Medulla oblongata (tissue), 1 donor: Measurements from ENCODE around the gene CHN2.

Experiments used
- DNase-seq: peaks from one replicate; pipeline ENCODE4 v3.0.0-alpha.2; 2015; ENCODE audit errors: extremely low spot score

The CHN2 gene

DNA sequence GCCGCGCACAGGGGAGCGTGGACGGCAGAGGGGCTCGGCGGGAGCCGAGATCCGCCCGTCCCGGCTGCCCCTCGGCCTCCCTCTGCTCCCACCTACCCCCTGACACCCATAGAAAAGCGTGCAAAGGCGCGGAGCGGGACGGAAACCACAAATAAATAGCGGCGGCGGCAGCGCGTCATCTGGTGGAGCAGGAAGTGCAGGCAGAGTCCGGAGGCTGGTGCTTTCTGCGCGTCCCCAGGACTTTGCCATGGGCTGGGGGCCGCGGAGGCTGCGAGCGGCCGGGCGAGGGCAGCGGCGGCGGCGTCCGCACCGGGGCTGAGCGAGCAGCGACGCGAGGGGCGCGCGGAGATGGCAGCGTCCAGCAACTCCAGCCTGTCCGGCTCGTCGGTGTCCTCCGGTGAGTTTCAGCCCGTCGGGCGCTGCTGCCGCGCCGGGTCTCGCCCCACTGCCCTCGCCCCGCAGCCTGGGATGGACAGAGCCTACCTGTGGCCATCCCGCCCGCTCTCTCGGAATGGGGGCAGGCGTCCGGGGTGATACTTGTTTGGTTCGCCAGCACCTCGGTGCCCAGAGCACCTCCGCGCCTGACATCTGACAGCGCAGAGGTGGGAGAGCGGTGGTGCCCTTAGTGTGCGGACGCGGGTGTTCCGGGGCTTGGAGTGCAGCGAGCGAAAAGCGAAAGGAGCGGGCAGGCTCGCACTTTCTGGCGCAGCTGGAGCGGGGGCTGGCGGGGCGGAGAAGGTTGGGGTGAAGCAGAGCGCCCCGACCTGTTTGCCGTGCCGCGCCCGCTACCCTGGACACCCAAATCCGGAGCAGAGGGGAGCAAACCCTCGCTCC, at the start of gene CHN2:
Gene CHN2, plus strand, starts transcription at position 182 of the 834 bp plus-strand sequence.
- peak; percentile 72 for DNase-seq

DNA sequence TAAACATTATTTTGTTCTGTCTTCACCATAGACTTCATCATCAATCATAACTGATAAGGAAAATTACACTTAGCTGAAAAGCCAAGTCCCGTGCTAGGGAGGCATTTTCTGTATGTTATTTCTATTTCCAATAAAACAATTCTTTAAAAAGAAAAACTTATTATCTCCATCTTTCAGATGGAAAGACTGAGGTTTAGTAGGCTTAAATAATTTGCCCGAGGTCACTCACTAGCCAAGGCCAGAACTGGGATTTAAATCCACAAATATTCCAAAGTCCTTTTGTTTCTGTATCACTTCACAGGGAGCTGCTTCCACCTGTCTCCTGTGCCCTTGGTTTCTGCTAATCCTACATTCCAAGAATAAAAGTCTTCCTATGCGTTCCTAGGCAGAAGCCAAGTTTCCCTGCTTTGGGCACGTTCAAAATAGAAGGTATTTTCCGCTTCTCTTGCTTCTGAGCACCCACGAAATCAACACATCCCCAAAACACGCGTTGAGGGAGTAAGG, 49.0 kb upstream of the CHN2 start:
- DNase-seq, result no peak

DNA sequence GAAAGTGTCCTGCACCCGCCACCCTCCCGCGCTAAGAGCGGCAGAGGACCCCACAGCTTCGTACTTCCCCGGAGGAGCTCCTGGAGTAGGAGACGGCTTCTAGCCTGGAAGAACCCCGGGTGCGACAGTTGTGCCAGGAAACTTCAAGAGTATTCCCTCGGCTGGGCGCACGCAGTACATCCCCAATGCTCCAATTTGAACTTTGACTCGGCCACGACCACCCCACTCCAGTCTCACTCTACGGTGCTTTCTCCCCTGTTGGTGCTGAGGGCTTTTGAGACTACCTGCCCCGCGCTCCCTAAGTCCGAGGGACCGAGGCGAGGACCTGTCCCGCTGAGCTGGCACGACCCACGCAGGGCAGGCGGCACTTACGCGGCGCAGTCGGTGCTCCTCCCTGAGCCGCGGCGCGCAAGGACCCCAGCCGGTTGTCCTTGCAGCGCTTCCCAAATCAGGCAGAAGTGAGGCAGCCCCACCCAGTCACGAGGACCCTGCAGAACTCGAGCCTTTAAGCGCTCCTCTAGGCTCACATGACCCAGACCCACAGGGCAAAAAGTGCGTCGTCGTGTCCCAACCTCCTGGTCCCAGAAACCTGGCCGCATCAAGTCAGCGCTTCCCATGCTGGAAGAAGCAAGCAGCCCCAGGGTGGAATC, 48.4 kb upstream of the CHN2 start, which contains the start of gene CPVL:
Gene CPVL, minus strand, starts transcription at position 481 of the 650 bp plus-strand sequence. CDS start 25,476 bp downstream, outside the sequence.
- peak; percentile 68 for DNase-seq

DNA sequence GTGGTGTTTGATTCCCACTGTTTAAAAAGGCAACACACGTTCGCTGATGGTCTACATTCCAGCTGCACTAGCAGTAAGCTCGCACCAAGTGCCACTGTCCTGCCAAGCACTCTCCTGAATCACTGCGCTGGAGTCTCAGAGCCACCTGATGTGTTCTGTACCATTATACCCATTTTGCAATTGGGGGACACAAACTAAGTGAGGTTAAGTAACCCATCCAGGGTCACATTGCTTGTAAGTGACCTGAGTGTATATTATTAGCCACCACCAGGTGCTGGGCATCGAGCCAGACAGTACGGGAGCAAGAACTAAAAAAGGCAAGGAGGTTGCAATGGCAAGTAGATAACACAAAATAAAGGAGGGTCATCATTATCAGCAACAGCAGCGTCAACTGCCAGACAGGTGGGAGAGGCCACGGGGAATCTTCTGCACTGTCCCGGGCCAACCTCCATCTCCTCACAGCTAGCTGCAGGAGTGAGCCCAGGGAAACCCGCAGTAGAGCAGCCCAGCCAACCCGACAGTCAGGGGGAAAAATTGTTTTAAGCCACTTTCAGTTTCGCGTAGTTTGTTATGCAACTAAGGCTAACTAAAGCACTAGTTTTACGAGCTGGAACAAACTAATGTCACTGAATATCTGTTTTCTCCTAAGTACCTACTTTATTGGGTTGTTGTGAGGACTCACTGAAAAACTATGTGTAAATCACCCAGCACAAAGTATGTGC, 47.5 kb upstream of the CHN2 start:
- DNase-seq, result peak; percentile 31

DNA sequence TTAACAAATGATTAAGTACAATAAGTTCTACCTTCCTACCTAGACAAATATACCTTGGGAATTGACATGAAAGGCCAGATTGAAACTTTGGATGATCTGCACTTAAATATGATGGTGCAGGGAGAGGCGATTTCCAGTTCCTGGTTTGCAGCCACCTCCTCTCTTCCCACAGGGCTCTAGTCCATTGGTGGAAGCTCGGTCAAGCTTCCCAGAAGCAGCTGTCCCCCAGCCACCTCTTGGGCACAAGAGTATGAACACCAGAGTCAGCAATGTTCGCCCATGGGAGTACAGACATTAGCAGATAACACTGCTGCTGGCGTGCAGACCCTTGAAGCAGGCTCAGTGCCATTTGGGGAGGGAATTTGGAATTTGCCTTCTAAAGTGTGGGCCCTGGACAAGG, 46.8 kb upstream of the CHN2 start:
- DNase-seq, result no peak

DNA sequence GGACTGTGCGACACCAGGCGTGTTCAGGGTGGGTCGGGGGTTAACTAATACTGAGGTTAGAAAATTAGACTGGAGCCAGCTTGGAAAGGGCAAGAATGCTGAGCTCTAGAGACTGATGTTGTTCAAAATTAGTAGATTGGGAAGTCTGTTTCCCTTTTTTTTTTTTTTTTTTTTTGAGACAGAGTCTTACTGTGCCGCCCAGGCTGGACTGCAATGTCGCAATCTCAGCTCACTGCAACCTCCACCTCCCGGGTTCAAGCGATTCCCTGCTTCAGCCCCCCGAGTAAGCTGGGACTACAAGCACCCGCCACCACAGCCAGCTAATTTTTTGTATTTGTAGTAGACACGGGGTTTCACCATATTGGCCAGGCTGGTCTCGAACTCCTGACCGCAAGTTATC, 45.5 kb upstream of the CHN2 start:
- DNase-seq, result no peak

DNA sequence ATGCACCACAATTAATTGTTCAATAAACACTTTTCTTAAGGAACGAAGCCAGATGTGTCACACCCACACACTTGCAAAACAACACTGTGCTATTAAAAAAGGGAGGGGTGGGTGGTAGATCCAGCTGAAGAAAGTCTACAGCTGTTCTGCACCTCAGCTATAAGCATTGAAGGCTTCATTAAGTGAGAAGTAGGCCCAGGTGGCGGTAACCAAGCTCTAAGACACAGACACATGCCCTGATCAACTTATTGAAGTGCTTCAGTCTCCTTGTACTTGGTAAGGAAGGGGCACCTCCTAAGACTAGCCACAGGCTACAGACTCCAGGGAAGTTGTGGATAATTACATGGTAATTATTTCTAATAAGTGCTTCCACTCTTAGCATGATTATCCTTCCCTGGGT, 43.7 kb upstream of the CHN2 start:
- DNase-seq, result no peak

DNA sequence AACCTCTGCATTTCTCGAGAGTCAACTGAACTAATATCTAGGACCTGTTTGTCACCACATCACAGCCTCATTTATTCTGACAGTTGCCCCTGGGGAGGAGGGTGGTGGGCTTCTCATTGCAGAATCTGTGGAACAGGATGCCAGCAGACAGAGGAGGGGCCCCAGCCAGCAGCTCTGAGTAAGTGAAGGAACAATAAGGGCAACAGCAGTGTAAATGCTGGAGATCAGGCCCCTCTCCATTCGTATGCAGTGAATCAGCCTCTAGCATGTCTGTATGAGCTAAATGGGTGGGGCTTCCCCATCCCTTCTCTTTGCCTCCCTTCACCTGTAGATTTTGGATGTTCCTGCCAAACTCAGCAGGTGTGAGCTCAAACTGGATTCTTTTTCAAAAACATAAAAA, 40.5 kb upstream of the CHN2 start:
- no peak for DNase-seq

DNA sequence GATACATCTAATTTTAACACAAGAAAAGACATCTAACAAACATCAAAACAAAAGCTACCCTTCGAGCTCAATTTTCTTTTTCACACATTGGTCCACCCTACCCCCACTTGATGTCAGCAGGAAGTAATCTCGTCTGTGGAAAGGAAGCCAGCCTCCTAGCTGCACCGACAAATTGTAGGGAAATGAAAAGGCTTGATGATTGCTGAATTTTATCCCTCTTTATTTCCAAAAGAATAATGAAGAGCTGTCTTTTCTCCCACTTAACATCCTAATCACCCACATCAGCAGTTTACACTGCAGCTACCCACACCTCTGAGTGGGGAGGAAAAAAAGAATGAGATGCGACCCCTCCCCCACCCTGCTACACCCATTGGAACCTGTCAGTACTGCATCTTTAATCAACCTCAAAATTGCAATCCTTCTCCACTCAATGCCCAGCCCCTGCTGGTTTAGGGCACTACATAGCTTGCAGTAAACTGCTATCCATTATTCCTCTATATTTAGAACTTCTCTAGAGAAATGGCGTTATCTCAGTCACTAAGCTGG, 37.6 kb upstream of the CHN2 start:
- DNase-seq, result no peak

DNA sequence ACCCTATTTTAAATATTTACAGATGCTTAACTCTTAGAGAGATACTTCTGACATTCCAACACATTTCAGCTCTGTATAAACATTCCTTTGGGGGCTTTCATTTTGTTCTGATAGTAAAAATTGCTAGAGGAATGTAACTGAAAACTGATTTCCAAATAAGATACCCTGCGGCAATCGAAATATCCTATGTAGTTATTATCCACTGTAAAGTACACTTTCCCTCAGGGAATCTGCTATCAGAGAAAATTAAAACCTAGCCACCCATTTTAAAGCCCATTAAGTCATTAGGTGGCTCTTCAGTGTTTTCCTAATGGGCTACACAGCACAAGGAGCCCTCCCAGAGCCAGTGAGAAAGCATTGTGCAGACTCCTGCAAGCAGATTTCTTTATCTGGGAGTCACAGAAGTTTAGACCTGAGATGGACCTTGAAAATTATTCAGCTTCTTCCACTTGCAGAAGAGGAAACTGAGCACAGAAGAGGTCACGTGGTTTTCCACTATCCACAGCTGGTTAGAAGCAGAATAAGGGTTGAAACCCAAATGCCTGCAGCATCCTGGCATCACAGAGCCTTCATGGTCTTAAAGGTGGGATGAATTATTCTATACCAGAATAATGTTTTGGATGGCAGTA, 35.7 kb upstream of the CHN2 start:
- DNase-seq, result no peak

DNA sequence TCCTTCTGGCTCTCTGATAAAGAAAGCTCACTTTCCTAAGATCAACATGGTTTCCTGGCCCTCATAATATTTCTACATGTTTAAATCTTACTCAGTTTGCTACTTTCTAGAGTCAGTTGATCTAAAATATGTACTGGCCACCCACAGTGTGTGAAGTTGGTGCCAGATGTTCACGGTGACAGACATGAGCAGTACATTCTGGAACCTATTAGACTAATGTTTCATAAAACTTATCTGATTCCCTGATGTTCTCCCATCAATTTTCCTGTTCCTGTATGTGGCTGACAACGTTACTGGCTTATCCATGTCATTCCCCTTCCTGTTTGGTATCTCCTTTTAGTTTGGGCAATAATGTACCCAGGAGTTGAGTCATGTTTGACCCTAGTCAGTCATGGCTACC, 34.5 kb upstream of the CHN2 start:
- no peak for DNase-seq

DNA sequence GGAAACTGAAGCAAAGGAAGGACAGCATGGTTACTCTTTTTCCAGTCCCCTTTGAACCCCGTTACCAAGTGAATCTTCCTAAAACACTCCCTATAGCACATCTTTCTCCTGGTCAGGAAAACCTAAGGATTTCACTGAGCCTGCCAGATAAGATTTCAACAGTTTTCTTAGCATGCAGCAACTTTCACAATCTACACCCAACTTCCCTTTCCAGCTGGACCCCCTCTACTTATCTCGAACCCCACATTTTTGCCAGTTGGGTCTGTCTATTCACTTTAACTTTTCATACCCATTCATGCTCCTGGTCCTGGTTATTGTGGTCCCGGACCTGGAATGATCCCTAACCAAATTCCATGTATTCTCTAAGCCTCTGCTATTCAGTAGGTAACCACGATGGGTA, 33.3 kb upstream of the CHN2 start:
- no peak for DNase-seq

DNA sequence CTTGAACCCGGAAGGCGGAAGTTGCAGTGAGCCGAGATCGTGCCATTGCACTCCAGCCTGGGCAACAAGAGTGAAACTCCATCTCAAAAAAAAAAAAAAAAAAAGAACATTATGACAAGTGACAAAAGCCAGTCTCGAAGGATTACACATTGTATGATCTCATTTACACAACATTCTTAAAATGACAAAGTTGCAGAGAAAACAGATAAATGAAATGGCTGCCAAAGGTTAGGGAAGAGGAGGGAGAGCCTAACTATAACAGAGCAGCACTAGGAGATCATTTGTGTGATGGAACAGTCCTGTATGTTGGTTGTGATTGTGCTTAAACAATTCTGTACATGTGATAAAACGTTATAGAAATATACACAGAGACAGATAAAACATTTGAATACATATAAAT, 32.0 kb upstream of the CHN2 start:
- no peak for DNase-seq

DNA sequence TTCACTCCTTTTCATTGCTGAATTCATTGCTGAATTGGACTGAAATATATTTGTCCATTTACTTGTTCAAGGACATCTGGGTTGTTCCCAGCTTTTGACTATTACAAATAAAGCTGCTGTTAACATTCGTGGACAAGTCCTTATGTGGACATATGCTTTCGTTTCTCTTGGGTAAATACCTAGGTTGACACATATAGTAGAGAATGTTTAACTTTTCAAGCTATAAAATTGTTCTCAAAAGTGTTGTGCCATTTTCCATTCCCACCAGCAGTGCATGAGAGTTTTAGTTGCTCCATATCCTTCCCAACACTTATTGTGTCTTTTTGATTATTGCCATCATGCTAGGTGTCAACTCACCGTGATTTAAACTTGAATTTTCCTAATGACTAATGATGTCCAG, 30.7 kb upstream of the CHN2 start:
- DNase-seq, result no peak

DNA sequence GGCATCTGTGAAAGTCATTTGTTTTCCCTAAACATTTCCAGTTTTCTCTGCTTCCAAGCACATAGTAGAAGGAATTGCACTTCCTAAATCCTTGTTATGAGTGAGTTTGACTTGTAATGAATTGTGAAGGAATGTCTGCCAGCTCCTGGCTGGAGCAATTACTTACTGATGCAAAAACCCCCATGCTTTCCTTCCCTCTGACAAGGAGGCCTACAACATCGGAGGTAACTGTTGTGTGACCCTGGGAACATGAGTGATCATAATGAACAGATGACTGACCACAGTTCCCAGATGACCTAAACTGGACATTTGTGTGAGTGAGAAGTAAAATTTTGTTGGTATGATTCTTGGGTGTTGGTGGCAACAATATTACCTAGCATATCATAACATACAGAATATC, 26.9 kb upstream of the CHN2 start:
- no peak for DNase-seq

DNA sequence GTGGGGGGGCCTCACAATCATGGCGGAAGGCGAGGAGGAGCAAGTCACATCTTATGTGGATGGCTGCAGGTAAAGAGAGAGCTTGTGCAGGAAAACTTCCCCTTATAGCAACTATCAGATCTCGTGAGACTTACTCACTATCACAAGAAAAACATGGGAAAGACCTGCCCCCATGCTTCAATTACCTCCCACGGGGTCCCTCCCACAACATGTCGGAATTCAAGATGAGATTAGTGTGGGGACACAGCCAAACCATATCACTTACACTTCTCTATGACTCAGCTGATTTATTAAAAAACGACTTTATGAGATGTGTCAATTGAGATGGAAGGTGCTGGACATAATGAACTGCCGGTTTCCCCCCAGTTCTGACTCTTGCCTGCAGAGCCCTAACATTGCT, 23.8 kb upstream of the CHN2 start:
- DNase-seq, result no peak

DNA sequence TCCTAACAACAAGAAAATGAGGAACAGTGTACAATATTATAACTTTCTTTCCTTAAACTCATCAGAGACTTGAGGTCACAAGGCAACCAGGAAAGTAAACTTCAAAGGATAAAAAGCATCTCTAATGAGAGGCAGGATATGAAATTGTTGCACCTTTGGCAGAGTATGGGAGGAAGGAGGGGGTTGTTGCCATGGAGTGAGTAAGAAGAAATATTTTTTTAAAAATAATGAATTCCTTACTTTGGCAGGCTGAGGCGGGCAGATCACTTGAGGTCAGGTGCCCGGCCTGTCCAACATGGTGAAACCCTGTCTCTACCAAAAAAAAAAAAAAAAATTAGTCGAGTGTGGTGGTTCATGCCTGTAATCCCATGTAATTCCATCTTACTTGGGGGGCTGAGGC, 21.1 kb upstream of the CHN2 start:
- no peak for DNase-seq

DNA sequence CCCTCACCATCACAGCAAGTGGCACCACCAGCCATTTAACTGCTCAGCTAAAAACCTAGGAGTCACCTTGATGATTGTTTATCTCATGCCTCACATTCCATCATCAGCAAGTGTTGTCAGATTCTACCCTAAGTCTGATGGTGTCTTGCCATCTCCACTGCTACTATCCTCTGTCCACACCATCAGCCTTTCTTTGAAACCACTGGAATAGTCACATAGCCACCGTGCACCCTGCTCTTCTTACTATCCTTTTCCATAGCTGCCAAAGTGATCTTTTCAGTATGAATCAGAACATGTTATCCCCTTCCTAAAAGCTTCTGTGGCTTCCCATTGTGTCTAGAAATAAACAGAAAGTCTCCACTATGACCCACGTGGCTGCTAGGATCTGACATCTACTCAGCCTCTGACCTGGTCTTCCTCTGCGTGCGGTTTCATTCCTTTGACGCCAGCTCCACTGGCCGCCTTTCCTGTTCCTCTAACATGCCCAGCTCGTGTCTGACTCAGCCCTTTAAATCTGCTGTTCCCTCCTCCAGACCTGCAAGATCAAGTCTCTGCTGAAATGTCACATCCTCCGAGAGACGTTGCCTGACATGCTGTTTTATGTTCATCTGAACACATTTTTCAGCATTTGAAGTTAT, 16.5 kb upstream of the CHN2 start:
- peak; percentile 83 for DNase-seq

DNA sequence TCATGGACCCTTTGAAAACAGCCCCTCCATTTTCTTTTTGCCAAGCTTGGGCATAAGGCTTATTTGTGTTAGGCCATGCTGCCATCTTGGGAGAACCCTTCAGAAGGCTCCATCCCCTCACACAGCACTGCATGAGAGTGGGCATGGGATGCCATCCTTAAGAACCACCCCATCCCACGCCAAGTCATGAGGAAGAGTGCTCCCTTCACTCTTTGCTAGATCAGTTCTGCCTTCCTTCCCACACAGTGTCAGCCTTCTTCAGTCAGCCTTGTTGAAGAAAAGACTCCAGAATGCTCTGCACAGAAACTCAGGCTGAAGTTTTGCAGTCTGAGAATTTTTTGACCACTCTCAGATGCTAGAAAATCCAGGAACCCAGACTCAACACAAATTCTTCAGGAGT, 15.5 kb upstream of the CHN2 start:
- no peak for DNase-seq

DNA sequence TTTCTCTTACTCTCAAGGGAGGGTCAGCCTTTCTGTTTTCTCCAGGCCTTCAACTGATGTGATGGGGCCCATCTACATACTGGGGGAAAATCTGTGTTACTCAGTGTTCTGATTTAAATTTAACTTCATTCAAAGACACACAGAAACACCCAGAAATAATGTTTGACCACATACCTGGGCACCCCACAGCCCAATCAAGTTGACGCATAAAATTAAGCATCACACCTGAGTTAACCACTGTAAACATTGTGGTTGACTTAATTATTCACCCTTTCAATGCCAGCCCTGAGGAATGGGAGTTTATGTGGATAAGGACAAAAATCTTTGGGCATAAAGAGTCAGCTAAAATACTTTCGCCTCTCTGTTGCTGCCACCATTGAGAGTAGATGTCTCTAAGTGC, 10.0 kb upstream of the CHN2 start:
- no peak for DNase-seq

DNA sequence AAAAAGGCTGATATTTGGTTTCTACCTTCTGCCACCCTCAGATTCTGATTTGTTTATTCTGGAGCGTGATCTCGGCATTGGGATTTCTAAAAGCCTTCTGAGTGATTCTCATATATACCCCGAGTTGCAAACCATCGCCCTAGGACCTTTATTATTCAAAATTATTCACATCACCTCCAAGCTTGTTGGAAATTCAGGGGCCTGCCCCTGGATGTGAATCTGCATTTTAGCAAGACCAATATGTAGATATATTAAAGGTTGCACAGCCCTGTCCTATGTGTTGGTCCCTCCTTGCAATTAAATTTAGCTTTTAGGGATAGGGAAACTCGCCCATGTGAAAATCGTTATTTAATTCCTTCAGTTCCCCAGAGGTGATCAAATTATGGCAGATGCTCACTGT, 9.0 kb upstream of the CHN2 start:
- DNase-seq, result no peak
